Neural cell (in vitro differentiated cells): ENCODE measurements around the gene SLC29A3. TPM values are rescaled to one million over a fixed set of nuclear protein-coding genes. Genes with fewer than 3 reads are reported as not detected.
A peak's percentile ranks its signal among the peaks of the same experiment; 100 is the strongest.

Source experiments
- H2AFZ ChIP-seq: fragments of 200-600, 300-800 bp; sonication (generic), shearing (Covaris generic); 2 replicates; pipeline ENCODE4 v1.6.0; 2014; ENCODE audit warnings: low read depth, mild to moderate bottlenecking, antibody characterized with exemption, low read length, moderate library complexity
- H3F3A ChIP-seq: fragments of 200-600 bp; shearing (Covaris generic); 2 replicates; pipeline ENCODE4 v1.6.1; 2016; ENCODE audit warnings: mild to moderate bottlenecking, moderate library complexity, mixed read lengths, antibody characterized with exemption, low read length; ENCODE audit not compliant: insufficient read depth, poor library complexity, severe bottlenecking
- H3K27ac ChIP-seq: fragments of 200-600, 300-800 bp; sonication (generic), shearing (Covaris generic); 2 replicates; pipeline ENCODE4 v1.5.1; 2014; ENCODE audit warnings: mild to moderate bottlenecking, low read length, moderate library complexity
- H3K27me3 ChIP-seq: fragments of 300-800, 200-600 bp; sonication (generic), shearing (Covaris generic); 2 replicates; pipeline ENCODE4 v1.6.0; 2014; ENCODE audit warnings: mild to moderate bottlenecking, low read depth, low read length, moderate library complexity; ENCODE audit not compliant: insufficient read depth
- H3K36me3 ChIP-seq: fragments of 300-800, 200-600 bp; sonication (generic), shearing (Covaris generic); 2 replicates; pipeline ENCODE4 v1.5.1; 2014; ENCODE audit warnings: mild to moderate bottlenecking, antibody characterized with exemption, low read length, moderate library complexity; ENCODE audit not compliant: insufficient read depth
- H3K4me2 ChIP-seq: fragments of 300-800, 200-600 bp; sonication (generic), shearing (Covaris generic); 2 replicates; pipeline ENCODE4 v1.6.0; 2014; ENCODE audit warnings: mild to moderate bottlenecking, low read length
- H3K4me3 ChIP-seq: fragments of 300-800, 200-600 bp; sonication (generic), shearing (Covaris generic); 2 replicates; pipeline ENCODE4 v1.5.1; 2014; ENCODE audit warnings: mild to moderate bottlenecking, low read length, moderate library complexity
- H3K79me2 ChIP-seq: fragments of 200-600 bp; shearing (Covaris generic); replicated peaks from 2 replicates; pipeline ENCODE4 v1.6.0; 2014; ENCODE audit warnings: mild to moderate bottlenecking, low read length, moderate library complexity; ENCODE audit not compliant: insufficient read depth
- H3K9ac ChIP-seq: fragments of 300-800, 200-600 bp; sonication (generic), shearing (Covaris generic); 2 replicates; pipeline ENCODE4 v1.6.1; 2016; ENCODE audit warnings: mild to moderate bottlenecking, low read length, mixed read lengths
- H3K9me2 ChIP-seq: fragments of 200-600 bp; shearing (Covaris generic); 2 replicates; pipeline ENCODE4 v1.6.1; 2016; ENCODE audit warnings: mild to moderate bottlenecking, low read length, mixed read lengths; ENCODE audit not compliant: insufficient read depth
- H3K9me3 ChIP-seq: fragments of 200-600, 300-800 bp; sonication (generic), shearing (Covaris generic); 2 replicates; pipeline ENCODE4 v1.6.1; 2016; ENCODE audit warnings: mild to moderate bottlenecking, mixed run types, low read length, moderate library complexity, mixed read lengths
- H4K20me1 ChIP-seq: fragments of 200-600 bp; shearing (Covaris generic); 2 replicates; pipeline ENCODE4 v1.6.1; 2016; ENCODE audit warnings: mild to moderate bottlenecking, mixed run types; ENCODE audit not compliant: insufficient read depth
- CTCF ChIP-seq: fragments of 450-650 bp; IDR thresholded peaks from 2 replicates; pipeline ENCODE4 v1.5.1; 2014; ENCODE audit warnings: antibody characterized with exemption, mild to moderate bottlenecking, moderate library complexity; ENCODE audit not compliant: poor library complexity, severe bottlenecking
- EP300 ChIP-seq: fragments of 450-650 bp; conservative IDR thresholded peaks from 2 replicates; pipeline ENCODE4 v1.6.1; 2014; ENCODE audit warnings: antibody characterized with exemption, mild to moderate bottlenecking, moderate library complexity; ENCODE audit not compliant: poor library complexity, severe bottlenecking
- EZH2 ChIP-seq: fragments of 200-600, 300-800 bp; shearing (Covaris generic), sonication (generic); IDR thresholded peaks from 2 replicates; pipeline ENCODE4 v1.6.1; 2014; ENCODE audit warnings: antibody characterized with exemption, low read length, borderline replicate concordance, mild to moderate bottlenecking; ENCODE audit not compliant: insufficient read depth, poor library complexity, severe bottlenecking
- MXI1 ChIP-seq: fragments of 450-650 bp; conservative IDR thresholded peaks from 2 replicates; pipeline ENCODE4 v1.6.1; 2014; ENCODE audit warnings: antibody characterized with exemption, mild to moderate bottlenecking; ENCODE audit not compliant: poor library complexity, severe bottlenecking
- POLR2AphosphoS5 ChIP-seq: IDR thresholded peaks from 2 replicates; pipeline ENCODE4 v1.6.1; 2012
- RAD21 ChIP-seq: fragments of 450-650 bp; conservative IDR thresholded peaks from 2 replicates; pipeline ENCODE4 v1.6.1; 2014; ENCODE audit warnings: antibody characterized with exemption, mild to moderate bottlenecking, moderate library complexity
- REST ChIP-seq: IDR thresholded peaks from 2 replicates; pipeline ENCODE4 v1.6.1; 2012; ENCODE audit warnings: borderline replicate concordance
- SMC3 ChIP-seq: fragments of 450-650 bp; conservative IDR thresholded peaks from 2 replicates; pipeline ENCODE4 v1.6.1; 2014; ENCODE audit warnings: antibody characterized with exemption, mild to moderate bottlenecking, moderate library complexity; ENCODE audit not compliant: poor library complexity
- TAF1 ChIP-seq: IDR thresholded peaks from 2 replicates; pipeline ENCODE4 v1.6.1; 2012; ENCODE audit warnings: low read depth
- polyA plus RNA-seq: library from polyadenylated mRNA; depleted of rRNA; stranded (reverse); fragments of >200 nt; gene quantifications from 2 replicates; pipeline ENCODE4 v1.2.3, GENCODE V29; 2014

Gene SLC29A3
- polyA plus RNA-seq, 1 donor from 2014 or later: 2.3 TPM

DNA sequence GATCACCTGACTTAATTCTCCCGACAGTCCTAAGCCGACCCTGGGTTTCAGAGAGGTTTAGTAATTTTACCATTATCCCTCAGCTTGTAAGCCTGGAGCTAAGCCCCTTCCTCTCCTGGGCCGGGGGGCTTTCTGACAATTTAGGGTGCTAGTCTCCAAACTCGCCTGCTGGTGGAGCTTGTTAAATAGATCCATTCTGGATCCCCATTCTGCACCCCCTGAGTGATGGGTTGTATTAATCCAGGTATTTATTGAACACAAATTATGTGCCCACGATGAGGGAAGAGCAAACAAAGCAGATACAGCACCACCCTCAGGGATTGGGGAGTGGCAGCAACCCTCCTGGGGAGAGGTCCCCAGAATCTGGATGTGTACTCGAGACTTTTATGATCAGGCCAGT lies 1.3 kb upstream of the SLC29A3 start:
- no peak for TF ChIP-seq EP300
- peak; percentile 32 for TF ChIP-seq SMC3
- no peak for TF ChIP-seq EZH2
- peak; percentile 29 for TF ChIP-seq CTCF
- no peak overlapping the region for H3K4me3 ChIP-seq
- no peaks in the 10 kb centered on the region for H3K36me3 ChIP-seq

GRCh38 chr10:71319800-71320392 lies 837 bp downstream of the SLC29A3 start:
- H3K27me3 ChIP-seq: no peaks in the 10 kb centered on the region
- TF ChIP-seq SMC3: peak; percentile 20
- peak; percentile 3 for TF ChIP-seq CTCF
- TF ChIP-seq RAD21: peak; percentile 21
- no peak for TF ChIP-seq MXI1
- peak overlapping the region; percentile 83 for H3K9ac ChIP-seq
- H3K9me3 ChIP-seq: no peaks in the 10 kb centered on the region
- H3K27ac ChIP-seq: no peak overlapping the region
- H3K79me2 ChIP-seq: no peaks in the 10 kb centered on the region
- no peaks in the 10 kb centered on the region for H3K9me2 ChIP-seq
- H3K4me2 ChIP-seq: peak overlapping the region; percentile 56
- peak overlapping the region; percentile 75 for H3K4me3 ChIP-seq
- H3F3A ChIP-seq: no peaks in the 10 kb centered on the region
- H4K20me1 ChIP-seq: no peaks in the 10 kb centered on the region
- peak overlapping the region; percentile 75 for H2AFZ ChIP-seq
- H3K36me3 ChIP-seq: no peaks in the 10 kb centered on the region

More for the DNA sequence above, 1.3 kb upstream of the SLC29A3 start:
- no peaks in the 10 kb centered on the region for H3K9me3 ChIP-seq
- H3K79me2 ChIP-seq: no peaks in the 10 kb centered on the region
- no peaks in the 10 kb centered on the region for H4K20me1 ChIP-seq
- no peaks in the 10 kb centered on the region for H3F3A ChIP-seq
- H3K4me2 ChIP-seq: no peak overlapping the region
- no peak overlapping the region for H2AFZ ChIP-seq
- H3K9ac ChIP-seq: no peak overlapping the region
- no peaks in the 10 kb centered on the region for H3K9me2 ChIP-seq
- no peak overlapping the region for H3K27ac ChIP-seq
- H3K27me3 ChIP-seq: no peaks in the 10 kb centered on the region

- peak overlapping the region; percentile 75 for H3K4me3 ChIP-seq
These were observed 1.5 kb downstream of the SLC29A3 start for GRCh38 chr10:71320592-71320991.

More at GRCh38 chr10:71320592-71320991, 1.5 kb downstream of the SLC29A3 start:
- no peaks in the 10 kb centered on the region for H3K36me3 ChIP-seq
- no peaks in the 10 kb centered on the region for H4K20me1 ChIP-seq
- H3K27ac ChIP-seq: no peak overlapping the region
- no peak overlapping the region for H3K9ac ChIP-seq
- no peaks in the 10 kb centered on the region for H3K79me2 ChIP-seq
- no peak overlapping the region for H3K4me2 ChIP-seq
- no peaks in the 10 kb centered on the region for H3F3A ChIP-seq
- no peak overlapping the region for H2AFZ ChIP-seq
- no peaks in the 10 kb centered on the region for H3K9me3 ChIP-seq
- no peaks in the 10 kb centered on the region for H3K9me2 ChIP-seq
- H3K27me3 ChIP-seq: no peaks in the 10 kb centered on the region
- TF ChIP-seq MXI1: no peak
- no peak for TF ChIP-seq EP300
- TF ChIP-seq SMC3: no peak
- no peak for TF ChIP-seq RAD21
- no peak for TF ChIP-seq CTCF
- no peak for TF ChIP-seq POLR2AphosphoS5
- no peak for TF ChIP-seq EZH2
- no peak for TF ChIP-seq TAF1
- no peak for TF ChIP-seq REST
